Measurements from ENCODE around the gene NSMF. TPM values are rescaled to one million over a fixed set of nuclear protein-coding genes. Genes with fewer than 3 reads are reported as not detected.

NSMF gene
- total RNA-seq, 2 donors from 2014 or later, result 65.4 to 65.9 TPM

GRCh38 chr9:137457406-137458193, 1.5 kb downstream of the NSMF start:
- WGBS, 2 donors, result 49 to 58% methylated on average over 12 to 42 of the region's 44 CpGs
- peak in 4 of 7 experiments; percentile 33 to 49 (median 41) for TF ChIP-seq CTCF (IDR thresholded peaks at IDR 0.05)
- peak in 2 of 3 donors; percentile 44 to 51 for TF ChIP-seq POLR2A (IDR thresholded peaks at IDR 0.05)
- peaks cover 0 to 2% of the 10 kb centered on the region in 2 donors for H3K36me3 ChIP-seq (replicated peaks in 1 of 2; ENCODE audit: insufficient read depth in 1 of 2, low read depth in 2 of 2)
- peak; percentile 53 for ATAC-seq
- H3K27me3 ChIP-seq, result no peaks in the 10 kb centered on the region
- H3K4me1 ChIP-seq, result peaks cover 45% of the 10 kb centered on the region
- no peaks in the 10 kb centered on the region for H3K9me3 ChIP-seq
- intact Hi-C loops (cut with DNase I), result no loop called here
- H3K27ac ChIP-seq, result peak overlapping the region; percentile 49 to 72 (median 62)
- H3K4me3 ChIP-seq, result no peak overlapping the region
- peak; percentile 71 to 85 (median 82) for DNase-seq

- DNase-seq (no peak), ATAC-seq (no peak)
- TF ChIP-seq CTCF (IDR thresholded peaks at IDR 0.05) (no peak), POLR2A (IDR thresholded peaks at IDR 0.05) (no peak)
- intact Hi-C loops (cut with DNase I), result no loop called here
- Histone ChIP-seq H3K4me1 (peaks cover 45% of the 10 kb centered on the region), H3K27ac (peak overlapping the region; percentile 49 to 72 (median 62)), H3K4me3 (no peak overlapping the region), H3K27me3 (no peaks in the 10 kb centered on the region), H3K9me3 (no peaks in the 10 kb centered on the region), H3K36me3 (replicated peaks in 1 of 2; ENCODE audit: insufficient read depth in 1 of 2, low read depth in 2 of 2) (peaks cover 0 to 5% of the 10 kb centered on the region in 2 donors)
- 20 to 61% methylated on average over 1 to 10 of the region's 10 CpGs for WGBS, 2 donors
These were observed 2.2 kb downstream of the NSMF start for GRCh38 chr9:137456864-137457405.

GRCh38 chr9:137456061-137456863, 2.9 kb downstream of the NSMF start:
- WGBS, 2 donors, result 83 to 85% methylated on average over 12 of the region's 12 CpGs
- TF ChIP-seq POLR2A (IDR thresholded peaks at IDR 0.05), result no peak
- TF ChIP-seq CTCF (IDR thresholded peaks at IDR 0.05), result no peak
- intact Hi-C loops (cut with DNase I), result no loop called here
- Histone ChIP-seq H3K4me3 (no peak overlapping the region), H3K27me3 (no peaks in the 10 kb centered on the region), H3K9me3 (no peaks in the 10 kb centered on the region), H3K36me3 (replicated peaks in 1 of 2; ENCODE audit: insufficient read depth in 1 of 2, low read depth in 2 of 2) (peaks cover 0 to 5% of the 10 kb centered on the region in 2 donors), H3K27ac (peak overlapping the region in 3 of 4 donors; percentile 49 to 72 (median 70)), H3K4me1 (peaks cover 45% of the 10 kb centered on the region)
- no peak for ATAC-seq
- DNase-seq, result peak in 1 of 4 donors; percentile 3

GRCh38 chr9:137455359-137455991, 3.7 kb downstream of the NSMF start:
- no peak overlapping the region for H3K27ac ChIP-seq
- DNase-seq (peak in 1 of 4 donors; percentile 4), ATAC-seq (no peak)
- 90 to 98% methylated on average over 10 of the region's 18 CpGs for WGBS, 2 donors
- no peaks in the 10 kb centered on the region for H3K9me3 ChIP-seq
- no peak for TF ChIP-seq POLR2A (IDR thresholded peaks at IDR 0.05)
- TF ChIP-seq CTCF (IDR thresholded peaks at IDR 0.05), result no peak
- intact Hi-C loops (cut with DNase I), result no loop called here
- H3K36me3 ChIP-seq (replicated peaks in 1 of 2; ENCODE audit: insufficient read depth in 1 of 2, low read depth in 2 of 2), result peaks cover 0 to 5% of the 10 kb centered on the region in 2 donors
- H3K4me3 ChIP-seq, result no peak overlapping the region
- H3K27me3 ChIP-seq, result no peaks in the 10 kb centered on the region
- H3K4me1 ChIP-seq, result peaks cover 45% of the 10 kb centered on the region

Measured in body of pancreas (tissue), 4 donors.